AML-193 (cell line): ENCODE data around the gene GMEB1.
"Not testable (repeated sequence)": the region's sequence is repeated elsewhere in the genome, so short reads cannot be mapped to it uniquely, and the experiment has no call there.

Experiments
- DNase-seq, 2 experiments: peaks; one replicate each; lab custom pipeline; 2025; lab: John Stamatoyannopoulos, UW

The GMEB1 gene

GRCh38 chr1:28671254-28671780 lies 2.7 kb downstream of the GMEB1 start:
- DNase-seq: no peak

- not testable (repeated sequence) for DNase-seq
Observed at GRCh38 chr1:28672971-28673370, 4.4 kb downstream of the GMEB1 start.

- no peak for DNase-seq
Observed at GRCh38 chr1:28675924-28676257, 7.3 kb downstream of the GMEB1 start.

GRCh38 chr1:28680151-28680550 lies 11.6 kb downstream of the GMEB1 start:
- no peak for DNase-seq

- no peak for DNase-seq
Observed at GRCh38 chr1:28682840-28683239, 14.3 kb downstream of the GMEB1 start.

- no peak for DNase-seq
Observed at GRCh38 chr1:28684937-28685336, 16.4 kb downstream of the GMEB1 start.

- not testable (repeated sequence) for DNase-seq
Observed at GRCh38 chr1:28691627-28692026, 23.0 kb downstream of the GMEB1 start.

- DNase-seq: no peak
Observed at GRCh38 chr1:28703629-28704028, 35.0 kb downstream of the GMEB1 start.

GRCh38 chr1:28716336-28716735 lies 47.8 kb downstream of the GMEB1 start:
- DNase-seq: no peak

GRCh38 chr1:28718166-28718565 lies 49.6 kb downstream of the GMEB1 start:
- DNase-seq: no peak

- DNase-seq: no peak
Observed at GRCh38 chr1:28718586-28719331, 50.2 kb downstream of the GMEB1 start.

- DNase-seq: no peak
Observed at GRCh38 chr1:28719332-28719619, 50.7 kb downstream of the GMEB1 start.

GRCh38 chr1:28720376-28720775 lies 51.8 kb downstream of the GMEB1 start:
- DNase-seq: no peak

GRCh38 chr1:28721927-28722326 lies 53.3 kb downstream of the GMEB1 start:
- DNase-seq: not testable (repeated sequence)

- not testable (repeated sequence) for DNase-seq
Observed at GRCh38 chr1:28725365-28725764, 56.8 kb downstream of the GMEB1 start.

- no peak for DNase-seq
Observed at GRCh38 chr1:28735961-28736449, 67.4 kb downstream of the GMEB1 start.

- peak; percentile 89 to 94 for DNase-seq
Observed at GRCh38 chr1:28736450-28737306, 68.1 kb downstream of the GMEB1 start, which contains the start of gene YTHDF2. Gene YTHDF2, plus strand, starts transcription at chr1:28736940. Its CDS starts 181 bp downstream, at chr1:28737121.

GRCh38 chr1:28737307-28738132 lies 68.9 kb downstream of the GMEB1 start:
- DNase-seq: no peak

GRCh38 chr1:28740118-28740517 lies 71.5 kb downstream of the GMEB1 start:
- DNase-seq: no peak

GRCh38 chr1:28744184-28744583 lies 75.6 kb downstream of the GMEB1 start:
- no peak for DNase-seq

- DNase-seq: no peak
Observed at GRCh38 chr1:28745653-28746173, 77.1 kb downstream of the GMEB1 start.

GRCh38 chr1:28750330-28750729 lies 81.7 kb downstream of the GMEB1 start:
- DNase-seq: no peak
